Measurements from ENCODE around the gene ATP11A. TPM values are rescaled to one million over a fixed set of nuclear protein-coding genes. Genes with fewer than 3 reads are reported as not detected.
A peak's percentile ranks its signal among the peaks of the same experiment; 100 is the strongest.

ATP11A gene
- total RNA-seq, 1 donor from 2014 or later: 6.1 TPM

DNA sequence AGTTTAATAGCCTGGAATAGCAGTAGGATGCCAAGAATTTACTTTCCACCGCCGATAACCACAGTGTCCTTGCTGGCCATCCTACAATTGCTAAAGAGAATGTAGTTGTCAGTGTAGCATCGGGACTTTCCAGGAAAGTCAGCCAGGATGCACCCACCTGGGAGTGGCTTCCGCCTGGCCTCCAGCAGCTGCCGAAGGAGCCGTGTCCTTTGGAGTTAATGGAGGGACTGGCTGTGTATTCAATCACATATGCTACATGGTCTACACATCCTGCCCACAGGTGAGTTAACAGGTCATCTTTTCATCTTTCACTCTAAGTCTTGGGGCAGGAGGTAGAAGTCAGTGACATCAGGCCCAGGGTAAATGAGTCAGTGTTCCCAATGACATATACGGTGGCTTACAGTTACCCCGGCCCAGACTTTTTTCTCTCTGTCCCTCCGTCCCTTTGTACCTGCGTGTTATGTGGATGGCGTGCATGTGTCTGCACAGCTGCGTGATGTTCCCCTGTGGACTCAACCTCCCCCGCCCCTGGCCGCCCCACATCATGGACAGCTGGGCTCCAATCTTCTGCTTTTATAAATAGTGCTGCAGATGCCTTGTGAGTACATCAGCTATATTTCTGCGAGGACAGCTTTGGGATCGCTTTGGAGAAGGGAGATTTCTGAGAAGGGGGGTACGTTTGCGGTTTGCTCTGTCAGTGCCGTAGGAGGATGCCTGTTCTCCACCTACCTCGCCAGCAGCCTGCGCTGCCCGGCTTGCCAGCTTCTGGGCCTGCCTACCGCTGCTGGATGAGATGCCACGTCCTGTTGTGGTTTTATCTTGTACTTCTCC is 63.1 kb downstream of the ATP11A start:
- no peak for DNase-seq (ENCODE audit: low read depth)
- Histone ChIP-seq H3K4me3 (ENCODE audit: low read depth, low read length) (no peak overlapping the region), H3K27me3 (ENCODE audit: control insufficient read depth, insufficient read depth, low read length) (no peaks in the 10 kb centered on the region), H3K36me3 (ENCODE audit: control insufficient read depth, insufficient read depth, low read length) (no peaks in the 10 kb centered on the region)
- FAIRE-seq: peak; percentile 36
- TF ChIP-seq CTCF (IDR thresholded peaks at IDR 0.05; ENCODE audit: insufficient read depth, low read length, severe bottlenecking): no peak

DNA sequence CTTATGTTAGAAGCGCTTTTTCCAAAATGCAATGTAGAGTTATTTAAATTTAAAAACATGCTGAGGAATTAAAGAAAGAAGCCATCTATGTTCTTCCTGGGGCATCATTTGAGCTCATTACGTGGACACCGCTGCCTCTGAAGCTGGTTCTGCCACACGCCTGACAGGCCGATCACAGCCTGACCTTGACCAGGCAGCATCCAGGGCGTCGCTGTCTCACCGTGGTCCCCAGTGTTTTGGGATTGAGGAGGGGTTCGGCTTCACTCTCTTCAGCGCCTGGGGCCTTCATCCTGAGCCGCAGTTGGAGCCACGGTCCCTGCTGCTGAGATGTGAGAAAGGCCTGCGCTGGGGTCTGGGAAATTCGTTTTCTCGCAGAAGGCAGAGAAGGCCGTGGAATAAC is 64.0 kb downstream of the ATP11A start:
- no peak for TF ChIP-seq CTCF (IDR thresholded peaks at IDR 0.05; ENCODE audit: insufficient read depth, low read length, severe bottlenecking)
- no peak for DNase-seq (ENCODE audit: low read depth)
- H3K36me3 ChIP-seq (ENCODE audit: control insufficient read depth, insufficient read depth, low read length): no peaks in the 10 kb centered on the region
- FAIRE-seq: no peak
- no peak overlapping the region for H3K4me3 ChIP-seq (ENCODE audit: low read depth, low read length)
- H3K27me3 ChIP-seq (ENCODE audit: control insufficient read depth, insufficient read depth, low read length): no peaks in the 10 kb centered on the region

- DNase-seq (ENCODE audit: low read depth) (no peak), FAIRE-seq (no peak)
- no peak for TF ChIP-seq CTCF (IDR thresholded peaks at IDR 0.05; ENCODE audit: insufficient read depth, low read length, severe bottlenecking)
- Histone ChIP-seq H3K27me3 (ENCODE audit: control insufficient read depth, insufficient read depth, low read length) (no peaks in the 10 kb centered on the region), H3K36me3 (ENCODE audit: control insufficient read depth, insufficient read depth, low read length) (no peaks in the 10 kb centered on the region), H3K4me3 (ENCODE audit: low read depth, low read length) (no peak overlapping the region)
Measured at GRCh38 chr13:112754281-112755025, 64.6 kb downstream of the ATP11A start.

GRCh38 chr13:112755331-112755730 is 65.5 kb downstream of the ATP11A start:
- TF ChIP-seq CTCF (IDR thresholded peaks at IDR 0.05; ENCODE audit: insufficient read depth, low read length, severe bottlenecking): no peak
- H3K27me3 ChIP-seq (ENCODE audit: control insufficient read depth, insufficient read depth, low read length): no peaks in the 10 kb centered on the region
- H3K4me3 ChIP-seq (ENCODE audit: low read depth, low read length): no peak overlapping the region
- DNase-seq (ENCODE audit: low read depth) (no peak), FAIRE-seq (no peak)
- no peaks in the 10 kb centered on the region for H3K36me3 ChIP-seq (ENCODE audit: control insufficient read depth, insufficient read depth, low read length)

GRCh38 chr13:112756081-112756480 is 66.2 kb downstream of the ATP11A start:
- no peak for TF ChIP-seq CTCF (IDR thresholded peaks at IDR 0.05; ENCODE audit: insufficient read depth, low read length, severe bottlenecking)
- no peak for FAIRE-seq

More at GRCh38 chr13:112756081-112756480, 66.2 kb downstream of the ATP11A start:
- DNase-seq (ENCODE audit: low read depth): no peak
- H3K36me3 ChIP-seq (ENCODE audit: control insufficient read depth, insufficient read depth, low read length): no peaks in the 10 kb centered on the region
- H3K4me3 ChIP-seq (ENCODE audit: low read depth, low read length): no peak overlapping the region
- H3K27me3 ChIP-seq (ENCODE audit: control insufficient read depth, insufficient read depth, low read length): no peaks in the 10 kb centered on the region
